Esophagus muscularis mucosa (tissue), 4 donors: Measurements from ENCODE around the gene TBC1D22A.

Experiments
- EP300 ChIP-seq: sonication (generic); formaldehyde crosslinking; IDR thresholded peaks from one replicate; pipeline ENCODE4 v1.6.1; 2017; ENCODE audit warnings: antibody characterized with exemption
- POLR2A ChIP-seq: fragments of 450-650 bp; IDR thresholded peaks from one replicate; pipeline ENCODE4 v1.6.1; 2017; ENCODE audit warnings: antibody characterized with exemption, moderate library complexity, mild to moderate bottlenecking, low read depth
- POLR2AphosphoS5 ChIP-seq, 2 donors: sonication (generic); formaldehyde crosslinking; IDR thresholded peaks; one replicate each; pipeline ENCODE4 v1.6.1; 2017; ENCODE audit warnings: antibody characterized with exemption in 2 of 2
- TF ChIP-seq, protein P1 (sequence below), 3 experiments: fragments of 200-600 bp in 2 of 3; fragments of 450-650 bp in 1 of 3; sonication (generic) in 2 of 3; IDR thresholded peaks; one replicate each; pipeline ENCODE4 v1.5.1; 2017 to 2019; ENCODE audit warnings: antibody characterized with exemption in 3 of 3, mild to moderate bottlenecking in 2 of 3, moderate library complexity in 1 of 3

DNA sequence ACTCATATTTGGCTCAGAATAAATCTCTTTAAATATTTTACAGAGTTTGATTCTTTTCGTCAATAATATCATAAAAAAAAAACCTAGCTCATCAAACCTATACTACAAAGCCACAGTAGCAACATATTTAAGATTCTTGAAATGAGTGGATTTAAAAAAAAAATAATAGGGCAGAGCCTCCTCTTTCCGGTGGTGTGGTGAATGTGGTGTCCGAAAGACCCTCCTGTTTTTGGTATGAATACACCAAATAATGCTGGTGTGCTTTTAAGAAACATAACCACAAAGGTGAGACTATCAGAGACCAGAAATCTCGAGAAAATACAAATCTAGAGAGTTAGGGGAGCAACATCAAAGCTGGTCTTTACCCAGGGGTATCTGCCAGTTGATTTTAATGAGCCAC, 342.6 kb downstream of the TBC1D22A start:
- TF ChIP-seq POLR2A (no peak), EP300 (no peak), POLR2AphosphoS5 (IDR thresholded peaks at IDR 0.05) (no peak)
- TF ChIP-seq, protein P1, sequence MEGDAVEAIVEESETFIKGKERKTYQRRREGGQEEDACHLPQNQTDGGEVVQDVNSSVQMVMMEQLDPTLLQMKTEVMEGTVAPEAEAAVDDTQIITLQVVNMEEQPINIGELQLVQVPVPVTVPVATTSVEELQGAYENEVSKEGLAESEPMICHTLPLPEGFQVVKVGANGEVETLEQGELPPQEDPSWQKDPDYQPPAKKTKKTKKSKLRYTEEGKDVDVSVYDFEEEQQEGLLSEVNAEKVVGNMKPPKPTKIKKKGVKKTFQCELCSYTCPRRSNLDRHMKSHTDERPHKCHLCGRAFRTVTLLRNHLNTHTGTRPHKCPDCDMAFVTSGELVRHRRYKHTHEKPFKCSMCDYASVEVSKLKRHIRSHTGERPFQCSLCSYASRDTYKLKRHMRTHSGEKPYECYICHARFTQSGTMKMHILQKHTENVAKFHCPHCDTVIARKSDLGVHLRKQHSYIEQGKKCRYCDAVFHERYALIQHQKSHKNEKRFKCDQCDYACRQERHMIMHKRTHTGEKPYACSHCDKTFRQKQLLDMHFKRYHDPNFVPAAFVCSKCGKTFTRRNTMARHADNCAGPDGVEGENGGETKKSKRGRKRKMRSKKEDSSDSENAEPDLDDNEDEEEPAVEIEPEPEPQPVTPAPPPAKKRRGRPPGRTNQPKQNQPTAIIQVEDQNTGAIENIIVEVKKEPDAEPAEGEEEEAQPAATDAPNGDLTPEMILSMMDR (IDR thresholded peaks at IDR 0.05), result no peak
